ENCODE data around the gene FLNA. TPM values are rescaled to one million over a fixed set of nuclear protein-coding genes. Genes with fewer than 3 reads are reported as not detected.
"Not testable (repeated sequence)": the region's sequence is repeated elsewhere in the genome, so short reads cannot be mapped to it uniquely, and the experiment has no call there.

The FLNA gene
- total RNA-seq, 1 donor from 2014 or later, result 953 TPM

- no peak for DNase-seq (ENCODE audit: low read depth)
- no peak for TF ChIP-seq CTCF (conservative IDR thresholded peaks at IDR 0.05; ENCODE audit: low read depth, low read length)
These were observed 23.0 kb downstream of the FLNA start for GRCh38 chrX:154351183-154352011.

GRCh38 chrX:154350429-154351182 lies 23.8 kb downstream of the FLNA start:
- no peak for TF ChIP-seq CTCF (conservative IDR thresholded peaks at IDR 0.05; ENCODE audit: low read depth, low read length)
- no peak overlapping the region for H3K4me3 ChIP-seq (ENCODE audit: low read depth, low read length)
- DNase-seq (ENCODE audit: low read depth), result no peak

More at GRCh38 chrX:154351183-154352011, 23.0 kb downstream of the FLNA start:
- no peak overlapping the region for H3K4me3 ChIP-seq (ENCODE audit: low read depth, low read length)

- H3K4me3 ChIP-seq (ENCODE audit: low read depth, low read length), result no peak overlapping the region
- TF ChIP-seq CTCF (conservative IDR thresholded peaks at IDR 0.05; ENCODE audit: low read depth, low read length), result no peak
- DNase-seq (ENCODE audit: low read depth), result no peak
These were observed 24.5 kb downstream of the FLNA start for GRCh38 chrX:154349979-154350378.

GRCh38 chrX:154349359-154349935 lies 25.0 kb downstream of the FLNA start:
- TF ChIP-seq CTCF (conservative IDR thresholded peaks at IDR 0.05; ENCODE audit: low read depth, low read length), result no peak
- DNase-seq (ENCODE audit: low read depth), result no peak
- H3K4me3 ChIP-seq (ENCODE audit: low read depth, low read length), result no peak overlapping the region

GRCh38 chrX:154348646-154349358 lies 25.6 kb downstream of the FLNA start:
- no peak for TF ChIP-seq CTCF (conservative IDR thresholded peaks at IDR 0.05; ENCODE audit: low read depth, low read length)
- no peak overlapping the region for H3K4me3 ChIP-seq (ENCODE audit: low read depth, low read length)
- DNase-seq (ENCODE audit: low read depth), result no peak

GRCh38 chrX:154348114-154348531 lies 26.3 kb downstream of the FLNA start:
- no peak overlapping the region for H3K4me3 ChIP-seq (ENCODE audit: low read depth, low read length)
- no peak for TF ChIP-seq CTCF (conservative IDR thresholded peaks at IDR 0.05; ENCODE audit: low read depth, low read length)
- DNase-seq (ENCODE audit: low read depth), result no peak

GRCh38 chrX:154343620-154344019 lies 30.8 kb downstream of the FLNA start:
- H3K4me3 ChIP-seq (ENCODE audit: low read depth, low read length); DNase-seq (ENCODE audit: low read depth): not testable (repeated sequence)

GRCh38 chrX:154343063-154343462 lies 31.4 kb downstream of the FLNA start:
- not testable (repeated sequence) for H3K4me3 ChIP-seq (ENCODE audit: low read depth, low read length); DNase-seq (ENCODE audit: low read depth)

GRCh38 chrX:154341399-154342298 lies 32.8 kb downstream of the FLNA start:
- DNase-seq (ENCODE audit: low read depth); H3K4me3 ChIP-seq (ENCODE audit: low read depth, low read length): not testable (repeated sequence)
